GM12878 (cell line): ENCODE results near the gene MYL11. TPM values are rescaled to one million over a fixed set of nuclear protein-coding genes. Genes with fewer than 3 reads are reported as not detected.

ENCODE experiments used
- ATF3 ChIP-seq: IDR thresholded peaks from 2 replicates; pipeline ENCODE4 v1.6.1; 2011; ENCODE audit warnings: low read depth, mild to moderate bottlenecking, low read length, moderate library complexity, borderline replicate concordance; ENCODE audit errors: extremely low read depth
- BMI1 ChIP-seq: fragments of 450-650 bp; IDR thresholded peaks from 2 replicates; pipeline ENCODE4 v1.6.1; 2016; ENCODE audit warnings: mild to moderate bottlenecking, moderate library complexity, borderline replicate concordance
- CTCF ChIP-seq, 3 experiments: IDR thresholded peaks in 2 of 3; conservative IDR thresholded peaks in 1 of 3; 2 replicates each; pipeline ENCODE4 v1.5.1; 2011; ENCODE audit warnings: low read depth in 3 of 3, low read length in 3 of 3, mild to moderate bottlenecking in 3 of 3, control low read depth in 2 of 3, moderate library complexity in 2 of 3, inconsistent platforms in 1 of 3, mixed read lengths in 1 of 3; ENCODE audit not compliant: control insufficient read depth in 2 of 3, insufficient read depth in 1 of 3; ENCODE audit errors: extremely low read depth in 1 of 3
- E2F8 ChIP-seq: fragments of 450-650 bp; IDR thresholded peaks from 2 replicates; pipeline ENCODE4 v1.6.1; 2018; ENCODE audit warnings: mild to moderate bottlenecking, low read depth, moderate library complexity; ENCODE audit not compliant: partially characterized antibody
- EED ChIP-seq: sonication (generic); IDR thresholded peaks from 2 replicates; pipeline ENCODE4 v1.6.1; 2016; ENCODE audit warnings: antibody characterized with exemption, low read depth
- GATAD2B ChIP-seq: fragments of 450-650 bp; conservative IDR thresholded peaks from 2 replicates; pipeline ENCODE4 v1.6.1; 2017; ENCODE audit warnings: low read depth, mild to moderate bottlenecking, moderate library complexity
- LARP7 ChIP-seq: fragments of 450-650 bp; IDR thresholded peaks from 2 replicates; pipeline ENCODE4 v1.6.1; 2017; ENCODE audit warnings: mild to moderate bottlenecking
- MAX ChIP-seq: IDR thresholded peaks from 2 replicates; pipeline ENCODE4 v1.6.1; 2012; ENCODE audit warnings: low read depth, low read length, improper control_type of control experiment
- MEF2B ChIP-seq: fragments of 450-650 bp; IDR thresholded peaks from 2 replicates; pipeline ENCODE4 v1.6.1; 2018; ENCODE audit warnings: mild to moderate bottlenecking, moderate library complexity; ENCODE audit not compliant: partially characterized antibody, poor library complexity, severe bottlenecking
- MTA2 ChIP-seq: fragments of 450-650 bp; IDR thresholded peaks from 2 replicates; pipeline ENCODE4 v1.6.1; 2016; ENCODE audit warnings: low read depth, mild to moderate bottlenecking, moderate library complexity
- NR2F1 ChIP-seq: fragments of 450-650 bp; conservative IDR thresholded peaks from 2 replicates; pipeline ENCODE4 v1.6.1; 2017; ENCODE audit warnings: mild to moderate bottlenecking
- PKNOX1 ChIP-seq: fragments of 450-650 bp; IDR thresholded peaks from 2 replicates; pipeline ENCODE4 v1.6.1; 2016; ENCODE audit warnings: mild to moderate bottlenecking
- POU2F2 ChIP-seq: IDR thresholded peaks from 3 replicates; pipeline ENCODE4 v1.6.1; 2011; ENCODE audit warnings: low read depth, mild to moderate bottlenecking, low read length, borderline replicate concordance
- PRDM15 ChIP-seq: fragments of 450-650 bp; formaldehyde crosslinking; IDR thresholded peaks from 2 replicates; pipeline ENCODE4 v1.4.0; 2020; ENCODE audit warnings: mild to moderate bottlenecking, moderate library complexity
- STAT3 ChIP-seq: IDR thresholded peaks from 2 replicates; pipeline ENCODE4 v1.6.1; 2011; ENCODE audit warnings: low read depth, low read length, improper control_type of control experiment
- ZNF622 ChIP-seq: fragments of 450-650 bp; IDR thresholded peaks from 2 replicates; pipeline ENCODE4 v1.6.1; 2017; ENCODE audit warnings: mild to moderate bottlenecking, inconsistent platforms
- polyA plus RNA-seq, 11 experiments: library from polyadenylated mRNA; depleted of rRNA in 4 of 11; unstranded in 6 of 11; stranded (reverse) in 5 of 11; fragments of >200 nt; fragmentation: Nextera tagmentation in 4 of 11; fragmentation: Illumina TruSeq in 1 of 11; extraction: Ambion mirVana in 4 of 11; extraction: Trizol in 1 of 11; gene quantifications; 1 replicate in 1 of 11; 2 replicates in 10 of 11; pipeline versions ENCODE4 v1.2.1 to v1.2.3, GENCODE V29; 2011 to 2016; ENCODE audit warnings: inconsistent platforms in 2 of 11, missing spikeins in 2 of 11, low read depth in 1 of 11
- total RNA-seq, 4 experiments: library from RNA; depleted of rRNA in 3 of 4; stranded (reverse); fragments of >200 nt in 3 of 4; fragmentation: Illumina TruSeq in 1 of 4; extraction: Trizol in 1 of 4; gene quantifications; 2 replicates each; pipeline versions ENCODE4 v1.2.1 to v1.2.3, GENCODE V29; 2013 to 2021

MYL11 gene
- total and polyA plus RNA-seq, 10 of the 15 experiments (the other 5 are each of a cell fraction or from before 2014, with no cell fraction given) = 0.19 to 1.2 (median 0.61) TPM; not detected in 5

- TF ChIP-seq E2F8 = no peak
- no peak for TF ChIP-seq POU2F2
- TF ChIP-seq MEF2B = peak; percentile 34
- peak; percentile 32; the same call in 1 of the 2 replicates for TF ChIP-seq LARP7
- no peak for TF ChIP-seq EED
- TF ChIP-seq CTCF (IDR thresholded peaks at IDR 0.05 in 2 of 3, conservative IDR thresholded peaks at IDR 0.05 in 1 of 3; ENCODE audit: control insufficient read depth in 2 of 3, extremely low read depth in 1 of 3, insufficient read depth in 1 of 3, low read depth in 3 of 3, low read length in 3 of 3) = 0 out of 6 replicates have a peak, but pooled peaks of 1 of the 3 experiments have one; percentile 0
- TF ChIP-seq GATAD2B = peak; percentile 34; the same call in 1 of the 2 replicates
- no peak for TF ChIP-seq MAX
- TF ChIP-seq PRDM15 = no peak
- TF ChIP-seq BMI1 = no peak
- TF ChIP-seq ATF3 = no peak
- 0 out of 2 replicates have a peak, but pooled peaks have one; percentile 9 for TF ChIP-seq NR2F1
- TF ChIP-seq STAT3 = no peak
- no peak; the same call in 1 of the 2 replicates for TF ChIP-seq PKNOX1
- no peak for TF ChIP-seq ZNF622
- no peak for TF ChIP-seq MTA2
Measured at GRCh38 chr16:30379158-30379783, 4.7 kb downstream of the MYL11 start (continued).
